OCI-LY7 (cell line): ENCODE results near the gene NOXO1. TPM values are rescaled to one million over a fixed set of nuclear protein-coding genes. Genes with fewer than 3 reads are reported as not detected.

Experiments used
- BruUV-seq: library from RNA; stranded (reverse); fragments of 400-500 nt; replicated peaks from 2 replicates; lab custom pipeline; 2021; lab: Mats Ljungman, UMichigan
- CTCF ChIA-PET: fragments of 300-600 bp; sonication (Branson Sonifier 250); formaldehyde crosslinking; loops from one replicate; lab custom pipeline; 2022; ENCODE audit warnings: antibody characterized with exemption; ENCODE audit not compliant: unreplicated experiment; lab: Charles Lee
- POLR2A ChIA-PET: fragments of 300-600 bp; sonication (Branson Sonifier 250); formaldehyde crosslinking; loops from one replicate; lab custom pipeline; 2022; ENCODE audit warnings: antibody characterized with exemption; lab: Charles Lee
- DNase-seq: peaks from one replicate; pipeline ENCODE4 v3.0.0-alpha.2; 2015; ENCODE audit warnings: low spot score
- H2AFZ ChIP-seq: fragments of 200-600 bp; sonication (generic), shearing (Covaris generic); 2 replicates; pipeline ENCODE4 v1.6.1; 2014; ENCODE audit warnings: mild to moderate bottlenecking, antibody characterized with exemption, low read length, moderate library complexity
- H3K27ac ChIP-seq: fragments of 200-600 bp; sonication (generic); 2 replicates; pipeline ENCODE4 v1.5.1; 2014; ENCODE audit warnings: mixed run types, low read depth, mild to moderate bottlenecking, moderate library complexity, low read length, inconsistent platforms; ENCODE audit not compliant: poor library complexity, severe bottlenecking
- H3K36me3 ChIP-seq: fragments of 200-600 bp; sonication (generic); 2 replicates; pipeline ENCODE4 v1.6.1; 2014; ENCODE audit warnings: mild to moderate bottlenecking, antibody characterized with exemption, low read length, moderate library complexity, mixed read lengths; ENCODE audit not compliant: insufficient read depth
- H3K4me1 ChIP-seq: fragments of 200-600 bp; sonication (generic); 2 replicates; pipeline ENCODE4 v1.5.1; 2014; ENCODE audit warnings: mild to moderate bottlenecking, low read length; ENCODE audit not compliant: insufficient read depth, poor library complexity, severe bottlenecking
- H3K4me2 ChIP-seq: fragments of 200-600 bp; sonication (generic); 2 replicates; pipeline ENCODE4 v1.6.1; 2014; ENCODE audit warnings: mild to moderate bottlenecking, low read length
- H3K4me3 ChIP-seq: fragments of 200-600 bp; sonication (generic); 2 replicates; pipeline ENCODE4 v1.5.1; 2014; ENCODE audit warnings: mild to moderate bottlenecking, low read depth, low read length; ENCODE audit not compliant: poor library complexity, severe bottlenecking
- H3K79me2 ChIP-seq: fragments of 200-600 bp; sonication (generic); 2 replicates; pipeline ENCODE4 v1.6.1; 2016; ENCODE audit warnings: low read depth, mild to moderate bottlenecking, low read length, moderate library complexity, mixed read lengths; ENCODE audit not compliant: insufficient read depth
- H3K9me2 ChIP-seq: fragments of 200-600 bp; sonication (generic); 2 replicates; pipeline ENCODE4 v1.6.1; 2016; ENCODE audit warnings: mild to moderate bottlenecking, low read length, mixed read lengths; ENCODE audit not compliant: insufficient read depth
- H3K9me3 ChIP-seq: fragments of 200-600 bp; sonication (generic); 2 replicates; pipeline ENCODE4 v1.6.1; 2014; ENCODE audit warnings: mild to moderate bottlenecking, mixed run types, low read length, mixed read lengths
- H4K20me1 ChIP-seq: fragments of 200-600 bp; sonication (generic); 2 replicates; pipeline ENCODE4 v1.6.1; 2014; ENCODE audit warnings: mild to moderate bottlenecking, antibody characterized with exemption, low read length, moderate library complexity, mixed read lengths; ENCODE audit not compliant: insufficient read depth
- EZH2phosphoT487 ChIP-seq: fragments of 200-600 bp; sonication (generic); IDR thresholded peaks from 2 replicates; pipeline ENCODE4 v1.6.1; 2018; ENCODE audit warnings: low read depth, borderline replicate concordance, mild to moderate bottlenecking, mixed run types, antibody characterized with exemption, low read length, moderate library complexity, mixed read lengths
- intact Hi-C: fragments of 100-400 bp; cut with micrococcal nuclease; formaldehyde crosslinking; loops from one replicate; pipeline ENCODE4 v1.10.0; 2022; ENCODE audit not compliant: unreplicated experiment
- total RNA-seq, 2 experiments: library from RNA; depleted of rRNA in 1 of 2; stranded (reverse); fragments of >200 nt in 1 of 2; shearing (Covaris generic) in 1 of 2; gene quantifications; 2 replicates each; pipeline ENCODE4 v1.2.3, GENCODE V29; 2014 to 2022
- TF ChIP-seq, protein P1 (sequence below): fragments of 200-600 bp; sonication (generic); conservative IDR thresholded peaks from 2 replicates; pipeline ENCODE4 v1.5.1; 2014; ENCODE audit warnings: mild to moderate bottlenecking, antibody characterized with exemption, low read length, moderate library complexity, mixed read lengths

Gene NOXO1
- total RNA-seq, 2 experiments from 2014 or later, result 0.22 to 0.30 TPM

DNA sequence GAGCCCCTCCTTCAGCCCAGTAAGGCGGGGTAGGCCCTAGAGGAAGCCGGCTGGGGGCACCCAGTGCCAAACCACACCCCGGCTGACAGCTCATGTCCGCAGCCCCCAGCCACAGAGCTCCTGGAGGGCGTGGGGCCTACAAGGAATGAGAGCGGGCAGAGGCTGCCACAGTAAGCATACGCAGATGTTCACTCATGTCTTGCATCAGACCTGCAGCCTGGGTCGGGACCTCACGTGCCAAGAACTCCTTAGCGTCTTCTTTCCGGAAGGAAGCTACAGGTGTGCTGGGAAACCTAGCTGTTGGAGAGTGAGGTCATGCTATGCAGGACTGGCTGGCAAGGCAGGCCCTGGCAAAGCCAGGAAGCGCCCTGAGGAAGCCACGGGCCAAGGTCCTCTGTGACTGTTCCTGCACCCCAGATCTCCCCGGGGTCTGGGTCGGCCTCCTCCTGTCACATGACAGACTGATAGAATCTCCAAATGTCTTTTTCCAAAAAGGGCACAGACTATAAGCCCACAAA lies 26.8 kb upstream of the NOXO1 start:
- no peaks in the 10 kb centered on the region for H3K9me3 ChIP-seq
- H4K20me1 ChIP-seq, result peaks cover 10% of the 10 kb centered on the region
- DNase-seq, result peak; percentile 53
- peaks cover 42% of the 10 kb centered on the region for H3K79me2 ChIP-seq
- H2AFZ ChIP-seq, result no peak overlapping the region
- no peak for TF ChIP-seq EZH2phosphoT487
- TF ChIP-seq, protein P1, sequence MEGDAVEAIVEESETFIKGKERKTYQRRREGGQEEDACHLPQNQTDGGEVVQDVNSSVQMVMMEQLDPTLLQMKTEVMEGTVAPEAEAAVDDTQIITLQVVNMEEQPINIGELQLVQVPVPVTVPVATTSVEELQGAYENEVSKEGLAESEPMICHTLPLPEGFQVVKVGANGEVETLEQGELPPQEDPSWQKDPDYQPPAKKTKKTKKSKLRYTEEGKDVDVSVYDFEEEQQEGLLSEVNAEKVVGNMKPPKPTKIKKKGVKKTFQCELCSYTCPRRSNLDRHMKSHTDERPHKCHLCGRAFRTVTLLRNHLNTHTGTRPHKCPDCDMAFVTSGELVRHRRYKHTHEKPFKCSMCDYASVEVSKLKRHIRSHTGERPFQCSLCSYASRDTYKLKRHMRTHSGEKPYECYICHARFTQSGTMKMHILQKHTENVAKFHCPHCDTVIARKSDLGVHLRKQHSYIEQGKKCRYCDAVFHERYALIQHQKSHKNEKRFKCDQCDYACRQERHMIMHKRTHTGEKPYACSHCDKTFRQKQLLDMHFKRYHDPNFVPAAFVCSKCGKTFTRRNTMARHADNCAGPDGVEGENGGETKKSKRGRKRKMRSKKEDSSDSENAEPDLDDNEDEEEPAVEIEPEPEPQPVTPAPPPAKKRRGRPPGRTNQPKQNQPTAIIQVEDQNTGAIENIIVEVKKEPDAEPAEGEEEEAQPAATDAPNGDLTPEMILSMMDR, result no peak
- H3K4me1 ChIP-seq, result peaks cover 36% of the 10 kb centered on the region
- peak overlapping the region; percentile 62 for H3K27ac ChIP-seq
- no TSS peak for BruUV-seq
- peak overlapping the region; percentile 93 for H3K4me3 ChIP-seq
- POLR2A ChIA-PET, result interaction anchor here (1.0 to 1.5 kb wide), 2 partner anchors 48 to 147 kb away, joined by 4 read pairs; partner anchors contain the start of gene TRAF7
- intact Hi-C loops, result loop anchor here (2.0 kb wide), 1 partner anchor 65 kb away; the partner anchor contains the start of gene MSRB1
- H3K36me3 ChIP-seq, result peaks cover 22% of the 10 kb centered on the region
- H3K9me2 ChIP-seq, result no peaks in the 10 kb centered on the region
- CTCF ChIA-PET, result interaction anchor here (0.5 kb wide), 1 partner anchor 97 kb away, joined by 6 read pairs; no protein-coding TSS in a partner anchor
- peak overlapping the region; percentile 98 for H3K4me2 ChIP-seq

DNA sequence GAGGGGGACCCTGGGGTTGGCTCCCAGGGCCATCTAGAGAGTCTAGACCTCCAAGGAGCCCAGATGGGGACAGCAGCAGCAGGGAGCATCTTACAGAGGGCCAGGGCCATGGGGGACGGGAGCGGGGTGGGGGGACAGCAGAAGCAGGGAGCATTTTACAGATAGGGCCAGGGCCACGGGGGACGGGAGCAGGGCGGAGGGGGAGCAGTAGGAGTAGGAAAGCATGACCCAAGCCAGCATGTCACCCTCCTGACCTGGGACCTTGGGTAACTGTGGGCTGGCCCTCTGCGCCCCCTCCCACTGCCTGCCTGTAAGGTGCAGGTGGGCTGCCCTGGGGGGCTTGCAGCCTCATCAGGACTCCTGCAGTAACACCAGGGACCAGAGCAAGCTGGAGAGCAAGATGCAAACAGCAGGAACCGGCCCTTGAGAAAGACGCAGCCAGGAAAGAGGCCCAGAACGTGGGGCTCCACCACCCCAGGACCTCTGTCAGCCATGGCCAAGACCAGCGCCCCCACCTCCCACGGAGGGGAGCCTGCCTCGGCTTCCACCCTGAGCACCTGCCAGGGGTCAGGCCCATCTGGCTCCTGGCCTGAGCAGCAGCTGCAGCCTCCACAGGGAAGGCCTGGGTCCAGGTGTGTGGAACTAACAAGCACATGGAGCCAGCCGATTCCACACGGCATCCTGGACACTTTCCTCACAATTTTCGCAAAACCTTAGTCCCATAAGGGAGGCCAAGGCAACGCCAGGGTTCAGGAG lies 26.0 kb upstream of the NOXO1 start:
- ChIA-PET CTCF (no interaction called here), POLR2A (interaction anchor here (1.5 kb wide), 1 partner anchor 148 kb away, joined by 4 read pairs; the partner anchor contains the start of gene TRAF7)
- Histone ChIP-seq H2AFZ (no peak overlapping the region), H3K9me2 (no peaks in the 10 kb centered on the region), H3K9me3 (no peaks in the 10 kb centered on the region), H3K4me2 (peak overlapping the region; percentile 98), H3K4me1 (peaks cover 36% of the 10 kb centered on the region), H4K20me1 (peaks cover 10% of the 10 kb centered on the region), H3K4me3 (peak overlapping the region; percentile 93), H3K79me2 (peaks cover 42% of the 10 kb centered on the region), H3K36me3 (peaks cover 30% of the 10 kb centered on the region), H3K27ac (peak overlapping the region; percentile 62)
- TF ChIP-seq EZH2phosphoT487, result no peak
- TF ChIP-seq, protein P1, result no peak
- BruUV-seq, result no TSS peak
- no peak for DNase-seq
- intact Hi-C loops, result no loop called here
